GM21786 (cell line): ENCODE results near the gene PTPRJ.

Experiments
- ATAC-seq: cut with Tn5 transposase; IDR thresholded peaks from one replicate; pipeline ENCODE4 v1.9.1; 2021; ENCODE audit not compliant: unreplicated experiment

The PTPRJ gene

GRCh38 chr11:47967577-47968525, 12.5 kb upstream of the PTPRJ start:
- ATAC-seq = no peak

- no peak for ATAC-seq
These were observed 11.0 kb upstream of the PTPRJ start for GRCh38 chr11:47969401-47969800.

GRCh38 chr11:47971501-47971900, 8.9 kb upstream of the PTPRJ start:
- ATAC-seq = no peak

- ATAC-seq = no peak
These were observed 7.2 kb upstream of the PTPRJ start for GRCh38 chr11:47973173-47973572.

- ATAC-seq = no peak
These were observed 3.4 kb upstream of the PTPRJ start for GRCh38 chr11:47976931-47977330.

- ATAC-seq = no peak
These were observed 2.7 kb upstream of the PTPRJ start for GRCh38 chr11:47977623-47978022.

GRCh38 chr11:47979378-47980087, 826 bp upstream of the PTPRJ start:
- ATAC-seq = no peak

- peak; percentile 41 for ATAC-seq
These were observed 705 bp downstream of the PTPRJ start for GRCh38 chr11:47980907-47981621.

GRCh38 chr11:47981667-47982404, 1.5 kb downstream of the PTPRJ start:
- ATAC-seq = no peak

- no peak for ATAC-seq
These were observed 2.3 kb downstream of the PTPRJ start for GRCh38 chr11:47982616-47983015.

GRCh38 chr11:47983464-47984397, 3.4 kb downstream of the PTPRJ start:
- no peak for ATAC-seq

- ATAC-seq = no peak
These were observed 5.9 kb downstream of the PTPRJ start for GRCh38 chr11:47986219-47986618.

- ATAC-seq = no peak
These were observed 6.4 kb downstream of the PTPRJ start for GRCh38 chr11:47986742-47987141.

GRCh38 chr11:47987310-47987709, 7.0 kb downstream of the PTPRJ start:
- peak; percentile 47 for ATAC-seq

- ATAC-seq = peak; percentile 37
These were observed 7.4 kb downstream of the PTPRJ start for GRCh38 chr11:47987781-47988180.

GRCh38 chr11:47989779-47990178, 9.4 kb downstream of the PTPRJ start:
- ATAC-seq = no peak

GRCh38 chr11:47991266-47991830, 11.0 kb downstream of the PTPRJ start:
- no peak for ATAC-seq

GRCh38 chr11:47991894-47992293, 11.5 kb downstream of the PTPRJ start:
- ATAC-seq = no peak
